Stimulated activated CD4-positive, alpha-beta T cell treated with anti-CD3 and anti-CD28 coated beads, Interleukin-15, amount 100 ng/mL, for 48 hours (primary cell): Measurements from ENCODE around the gene CCDC87.

Source experiments
- DNase-seq, 2 donors: peaks; one replicate each; pipeline ENCODE4 v3.0.0-alpha.2; 2020; ENCODE audit warnings: low read depth in 2 of 2

CCDC87 gene

DNA sequence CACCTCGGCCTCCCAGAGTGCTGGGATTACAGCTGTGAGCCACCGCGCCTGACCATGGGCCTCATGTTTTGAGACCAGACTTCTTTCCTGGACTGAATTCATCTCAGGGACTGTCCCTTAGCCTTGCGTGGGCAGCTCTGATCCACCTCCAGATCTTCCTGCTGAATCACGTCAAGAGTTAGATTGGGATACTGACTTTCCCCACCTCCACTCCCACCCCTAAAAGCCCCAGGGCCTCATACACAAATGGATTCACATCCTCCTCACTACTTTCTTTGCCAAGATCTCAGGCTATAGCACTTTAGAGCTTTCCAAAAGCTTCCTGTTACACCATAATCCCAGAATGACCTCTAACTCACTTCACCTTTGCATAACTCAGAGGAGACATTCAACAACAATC lies 12.1 kb downstream of the CCDC87 start:
- DNase-seq, result no peak

DNA sequence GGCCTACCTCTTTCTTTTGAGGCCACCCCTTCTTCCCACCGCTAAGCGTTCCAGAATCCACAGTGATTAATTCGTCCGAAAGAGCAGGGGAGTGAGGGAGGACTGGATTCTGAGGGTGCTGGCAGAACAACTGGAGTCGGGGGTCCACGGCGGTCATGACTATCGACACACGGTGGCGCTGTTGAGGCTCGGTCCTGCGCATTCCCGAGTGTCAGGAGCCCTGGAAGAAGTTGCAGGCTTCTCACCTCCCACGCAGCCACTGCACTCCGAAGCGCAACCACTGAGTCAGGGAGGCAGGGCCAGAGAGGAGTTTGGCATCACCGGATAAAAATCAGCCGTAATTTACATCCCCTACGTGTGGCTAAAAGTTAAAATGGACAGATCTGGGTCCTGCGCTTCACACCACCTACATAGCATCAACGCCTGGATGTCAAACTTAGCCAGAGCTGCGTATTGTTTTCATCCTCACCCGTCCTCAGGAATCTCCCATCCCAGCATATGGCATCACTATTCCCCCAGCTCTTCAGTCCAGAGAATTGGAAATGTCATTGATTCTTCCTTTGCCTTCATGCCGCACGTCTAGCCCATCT lies 13.8 kb downstream of the CCDC87 start:
- DNase-seq, result peak; percentile 67 to 83

DNA sequence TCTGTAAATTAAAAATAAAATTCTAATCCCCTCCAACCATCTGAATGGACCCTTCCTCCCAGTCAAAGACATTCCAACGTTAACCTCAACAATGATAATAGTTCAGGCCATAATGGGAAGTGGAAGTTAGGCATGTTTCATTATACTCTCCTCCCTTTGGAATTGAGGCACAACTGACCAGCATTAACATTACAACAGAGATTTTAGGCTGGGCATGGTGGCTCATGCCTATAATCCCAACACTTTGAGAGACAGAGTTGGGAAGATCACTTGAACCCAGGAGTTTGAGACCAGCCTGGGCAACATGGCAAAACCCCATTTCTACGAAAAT lies 22.0 kb downstream of the CCDC87 start:
- no peak for DNase-seq

DNA sequence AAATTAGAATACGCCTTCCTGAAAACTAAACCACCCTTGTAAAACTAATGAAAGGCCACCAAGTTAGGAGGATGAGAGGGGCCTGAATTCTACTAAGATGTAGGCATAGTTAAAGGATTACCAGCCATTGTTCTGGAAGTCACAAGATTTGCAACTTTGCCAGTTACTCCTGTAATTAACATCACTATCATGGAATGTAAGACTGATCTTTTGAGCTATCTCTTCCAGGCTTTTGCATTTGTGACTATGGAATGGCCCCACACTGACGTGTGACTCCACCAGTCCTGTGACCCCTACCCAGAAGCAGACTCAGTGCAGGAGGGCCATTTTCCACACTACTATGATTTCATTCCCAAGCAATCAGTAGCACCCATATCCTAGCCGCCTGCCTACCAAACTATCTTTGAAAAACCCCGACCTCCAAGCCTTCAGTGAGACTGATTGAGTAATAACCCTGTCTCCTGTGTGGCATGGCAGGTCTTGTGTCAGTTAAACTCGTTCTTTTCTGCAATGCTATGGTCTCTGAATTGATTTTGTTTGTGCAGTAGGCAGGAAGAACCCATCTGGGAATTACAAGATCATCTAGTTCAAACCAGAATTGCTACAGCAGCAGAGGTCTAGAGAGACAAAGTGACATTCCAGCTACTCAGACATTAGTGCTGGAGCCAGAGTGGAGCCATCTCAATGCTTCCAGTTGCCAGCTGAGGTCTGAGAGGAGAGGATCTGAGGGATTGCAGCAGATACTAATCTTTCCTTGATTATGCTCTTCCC lies 22.6 kb downstream of the CCDC87 start:
- no peak for DNase-seq

DNA sequence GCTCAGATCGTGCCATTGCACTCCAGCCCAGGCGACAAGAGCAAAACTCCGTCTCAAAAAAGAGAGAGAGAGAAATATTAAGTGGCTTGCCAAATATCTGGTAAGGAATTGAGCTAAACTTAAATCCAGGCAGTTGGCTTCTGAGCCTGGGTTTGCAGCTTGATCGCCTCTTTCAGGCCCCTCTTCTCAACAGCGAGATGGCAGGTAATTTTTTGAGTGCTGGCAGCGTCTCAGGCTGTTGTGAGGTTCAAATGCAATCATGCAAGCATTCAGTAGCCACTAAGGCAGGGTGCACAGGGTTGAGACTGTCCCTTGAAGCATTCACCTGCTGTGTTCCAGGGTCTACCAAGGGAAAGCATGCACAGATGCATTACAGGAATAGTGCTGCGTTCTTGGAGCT lies 23.8 kb downstream of the CCDC87 start:
- no peak for DNase-seq

DNA sequence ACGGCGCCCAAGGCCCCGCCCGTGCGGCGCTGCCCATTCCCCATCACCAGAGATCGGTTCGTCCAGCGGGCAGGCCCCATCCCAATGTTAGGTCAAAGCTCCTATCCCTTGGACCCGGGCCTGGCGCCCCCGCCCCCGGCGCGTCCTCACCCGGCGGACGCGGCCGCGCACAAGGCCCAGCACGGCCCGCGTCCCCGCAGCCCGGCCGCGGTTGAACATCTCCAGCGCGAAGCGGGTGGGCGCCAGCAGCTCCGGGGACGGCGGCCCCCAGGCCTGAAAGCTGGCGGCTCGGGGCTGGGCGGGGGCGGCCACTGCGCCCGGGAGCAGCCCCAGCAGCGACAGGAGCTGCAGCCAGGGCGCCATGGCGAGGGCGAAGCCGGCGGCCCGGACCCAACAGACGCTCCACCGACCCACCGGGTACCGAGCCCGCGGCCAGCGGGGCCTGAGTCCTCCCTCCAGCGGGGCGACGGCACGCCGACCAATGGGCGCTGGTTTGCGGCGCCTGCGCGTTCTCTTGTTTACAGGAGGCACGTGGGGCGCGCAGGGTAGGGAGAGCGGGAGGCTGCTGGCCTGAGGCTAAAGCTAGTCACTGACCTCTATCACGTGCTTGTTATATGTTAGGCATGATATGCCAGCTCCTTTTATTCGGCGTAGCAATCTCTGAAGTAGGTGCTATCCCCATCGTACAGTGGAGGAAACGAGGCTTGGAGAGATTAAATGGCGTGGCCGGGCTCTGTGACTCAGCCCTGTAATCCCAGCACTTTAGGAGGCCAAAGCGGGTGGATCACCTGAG lies 24.5 kb downstream of the CCDC87 start, which contains the start of gene CTSF:
Gene CTSF (minus strand): TSS at position 483 of the 793 bp plus-strand sequence. CDS start 120 bp downstream, at position 363.
- DNase-seq, result peak; percentile 50 to 66

DNA sequence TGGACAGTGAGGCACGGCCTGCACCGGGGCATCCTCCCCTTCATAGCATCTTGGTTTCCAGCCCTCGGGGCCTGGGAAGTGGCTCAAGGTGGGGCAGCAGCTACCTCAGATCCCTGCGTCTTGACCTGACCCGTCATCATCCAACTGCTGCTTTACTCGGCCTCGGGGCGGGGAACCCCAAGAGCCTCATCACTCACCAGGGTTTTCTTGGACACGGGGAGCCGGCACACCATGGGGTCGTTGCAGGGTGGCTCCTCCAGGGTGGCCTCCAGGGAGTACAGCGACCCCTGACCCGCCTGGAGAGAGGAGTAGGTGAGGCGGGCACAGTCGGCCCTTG lies 25.1 kb downstream of the CCDC87 start:
- DNase-seq, result no peak

DNA sequence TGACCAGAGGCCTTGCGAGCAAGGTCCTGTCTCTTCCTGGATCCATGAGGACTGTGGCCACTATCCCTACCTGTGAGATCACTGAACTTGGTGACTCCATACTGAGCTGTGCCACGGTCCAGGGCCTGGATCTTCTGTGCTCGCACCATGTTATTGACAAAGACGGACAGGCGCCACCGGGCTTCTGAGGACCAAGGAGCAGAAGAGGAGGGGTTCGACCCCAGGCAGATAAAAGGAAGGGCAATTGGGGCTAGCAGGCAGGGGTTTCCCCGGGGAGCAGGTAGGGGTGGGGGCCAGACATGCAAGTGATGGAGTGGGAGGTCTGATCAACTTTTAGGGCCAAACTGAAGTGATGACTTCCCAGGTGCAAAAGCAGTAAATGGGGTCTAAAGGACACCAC lies 26.6 kb downstream of the CCDC87 start:
- DNase-seq, result no peak

DNA sequence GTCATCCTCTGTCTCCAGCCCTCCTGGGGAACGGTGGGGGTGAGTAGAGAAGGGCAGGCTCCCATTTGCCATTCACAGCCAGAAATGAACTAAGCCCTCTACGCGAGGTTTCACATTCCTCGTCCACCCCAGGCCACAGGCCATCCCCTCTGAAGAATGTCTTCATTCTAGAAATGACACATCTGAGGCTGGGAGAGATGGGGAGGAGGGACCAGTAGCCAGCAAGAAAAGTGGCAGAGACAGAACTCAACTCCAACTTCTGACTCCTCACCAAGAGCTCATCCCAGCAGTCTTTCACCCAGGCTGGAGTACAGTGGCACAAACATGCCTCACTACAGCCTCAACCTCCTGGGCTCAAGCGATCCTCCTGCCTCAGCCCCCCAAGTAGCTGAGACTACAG lies 27.9 kb downstream of the CCDC87 start:
- DNase-seq, result no peak

DNA sequence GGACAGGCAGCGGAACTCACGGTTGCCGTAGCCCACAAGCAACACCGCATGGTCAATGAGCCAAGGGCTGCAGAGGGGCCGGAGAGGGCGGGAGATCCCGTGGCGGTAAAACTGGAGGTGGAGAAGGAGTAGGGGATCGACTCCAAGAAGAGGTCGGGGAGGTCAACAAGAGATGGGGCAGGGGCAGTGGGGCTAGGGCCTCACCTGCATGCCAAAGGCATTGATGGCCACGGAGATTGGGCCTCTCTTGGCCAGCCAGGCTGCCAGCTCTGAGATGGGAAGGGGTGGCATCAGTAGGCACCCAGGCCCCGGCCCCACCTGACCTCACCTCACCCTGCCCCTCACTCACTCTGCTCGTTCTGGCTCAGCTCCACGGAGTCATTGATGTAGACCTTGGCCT lies 28.3 kb downstream of the CCDC87 start:
- DNase-seq, result no peak

DNA sequence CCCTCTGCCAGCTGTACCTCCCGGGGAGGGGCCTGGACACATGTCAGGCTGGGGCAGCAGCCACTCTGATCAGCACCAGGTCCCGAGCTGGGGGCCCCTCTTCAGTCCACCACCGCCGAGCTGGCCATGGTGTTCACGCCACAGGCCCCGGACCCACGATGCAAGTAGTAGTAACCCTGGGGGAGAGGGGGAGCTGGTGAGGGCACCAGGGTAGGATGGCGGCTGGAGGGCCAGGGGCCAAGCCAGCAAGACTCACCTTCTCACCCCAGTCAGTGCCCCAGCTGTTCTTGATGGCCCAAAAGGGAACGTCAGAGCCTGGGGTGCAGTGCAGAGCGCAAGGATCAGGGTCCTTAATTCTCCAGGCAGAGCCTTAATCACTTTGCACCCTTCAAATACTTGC lies 29.0 kb downstream of the CCDC87 start:
- no peak for DNase-seq

DNA sequence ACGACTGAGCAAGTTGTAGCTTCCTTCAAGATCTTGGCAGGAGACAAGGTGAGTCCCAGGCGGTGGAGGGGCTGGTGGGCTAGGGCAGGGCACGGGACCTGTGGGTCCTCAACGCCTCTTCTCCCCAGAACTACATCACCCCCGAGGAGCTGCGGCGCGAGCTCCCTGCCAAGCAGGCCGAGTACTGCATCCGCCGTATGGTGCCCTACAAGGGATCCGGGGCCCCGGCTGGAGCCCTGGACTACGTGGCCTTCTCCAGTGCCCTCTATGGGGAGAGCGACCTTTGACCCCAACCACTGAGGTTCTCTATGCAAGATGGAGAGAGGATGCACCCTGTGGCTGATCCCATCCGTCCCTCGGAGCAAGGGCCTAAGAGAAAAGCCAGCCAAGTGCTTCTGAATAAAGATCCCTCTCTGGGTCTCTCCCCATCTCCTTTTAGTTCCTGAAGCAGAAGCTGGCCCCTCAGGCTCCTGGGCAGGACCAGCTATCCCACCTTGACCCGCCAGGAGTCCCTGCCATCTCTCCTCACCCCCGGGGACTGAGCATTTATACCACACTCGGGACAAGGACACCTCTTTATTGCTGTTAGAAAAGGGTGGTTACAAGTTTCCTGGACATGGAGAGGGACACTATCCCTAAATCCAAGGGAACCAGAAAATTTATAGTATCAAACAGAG lies 29.8 kb downstream of the CCDC87 start:
- no peak for DNase-seq

DNA sequence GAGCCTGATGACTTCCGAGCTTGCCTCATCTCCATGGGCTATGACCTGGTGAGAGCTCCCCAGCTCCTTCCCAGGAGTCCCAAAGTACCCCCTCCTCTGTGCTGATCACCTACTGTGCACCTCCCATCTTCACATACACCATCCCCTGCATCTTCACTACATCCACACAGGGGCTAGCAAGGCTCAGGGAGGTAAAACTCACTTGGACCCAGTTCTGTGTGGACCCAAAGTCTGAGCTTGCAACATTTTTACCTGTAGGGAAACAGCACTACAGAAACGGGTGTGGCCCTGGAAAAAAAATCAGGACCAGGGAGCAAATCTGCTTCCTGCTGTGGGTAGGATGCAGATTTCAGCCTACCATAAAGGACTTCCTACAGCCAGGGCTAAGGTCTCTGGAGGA lies 30.6 kb downstream of the CCDC87 start:
- no peak for DNase-seq

DNA sequence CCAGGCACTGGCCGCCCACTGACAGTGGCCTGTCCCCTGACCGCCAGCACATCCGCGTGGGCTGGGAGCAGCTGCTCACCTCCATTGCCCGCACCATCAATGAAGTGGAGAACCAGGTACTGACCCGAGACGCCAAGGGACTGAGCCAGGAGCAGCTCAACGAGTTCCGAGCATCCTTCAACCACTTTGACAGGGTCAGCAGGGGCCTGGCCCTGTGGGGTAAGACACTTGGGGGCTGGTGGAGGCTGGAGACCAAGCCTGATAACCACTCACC lies 31.0 kb downstream of the CCDC87 start:
- no peak for DNase-seq

DNA sequence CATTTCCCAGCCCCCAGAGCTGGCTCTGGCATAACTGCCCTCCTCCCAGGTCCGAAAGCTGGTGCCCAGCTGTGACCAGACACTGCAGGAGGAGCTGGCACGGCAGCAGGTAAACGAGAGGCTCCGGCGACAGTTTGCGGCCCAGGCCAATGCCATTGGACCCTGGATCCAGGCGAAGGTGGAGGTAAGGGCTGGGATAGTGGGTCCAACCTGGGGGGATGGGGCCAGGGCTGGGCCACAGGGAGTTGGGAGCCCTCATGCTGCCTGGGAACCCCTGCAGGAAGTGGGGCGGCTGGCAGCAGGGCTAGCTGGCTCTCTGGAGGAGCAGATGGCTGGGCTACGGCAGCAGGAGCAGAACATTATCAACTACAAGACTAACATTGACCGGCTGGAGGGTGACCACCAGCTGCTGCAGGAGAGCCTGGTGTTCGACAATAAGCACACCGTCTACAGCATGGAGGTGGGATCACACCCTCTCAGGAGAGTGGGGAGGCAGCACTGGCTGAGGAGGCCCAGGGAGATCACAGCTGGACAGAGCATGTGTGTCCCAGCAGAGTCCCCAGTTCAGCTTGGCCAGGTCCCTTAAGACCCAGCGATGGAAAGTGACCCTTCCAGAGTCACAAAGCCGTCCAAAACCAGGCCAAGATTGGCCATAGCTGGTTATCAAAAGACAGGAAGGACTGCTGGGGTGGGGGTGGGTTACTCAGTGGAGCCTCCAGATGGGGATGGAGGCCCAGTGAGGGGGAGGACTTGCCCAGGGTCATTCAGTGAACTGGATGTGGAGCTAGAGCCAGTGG lies 31.5 kb downstream of the CCDC87 start:
- no peak for DNase-seq

DNA sequence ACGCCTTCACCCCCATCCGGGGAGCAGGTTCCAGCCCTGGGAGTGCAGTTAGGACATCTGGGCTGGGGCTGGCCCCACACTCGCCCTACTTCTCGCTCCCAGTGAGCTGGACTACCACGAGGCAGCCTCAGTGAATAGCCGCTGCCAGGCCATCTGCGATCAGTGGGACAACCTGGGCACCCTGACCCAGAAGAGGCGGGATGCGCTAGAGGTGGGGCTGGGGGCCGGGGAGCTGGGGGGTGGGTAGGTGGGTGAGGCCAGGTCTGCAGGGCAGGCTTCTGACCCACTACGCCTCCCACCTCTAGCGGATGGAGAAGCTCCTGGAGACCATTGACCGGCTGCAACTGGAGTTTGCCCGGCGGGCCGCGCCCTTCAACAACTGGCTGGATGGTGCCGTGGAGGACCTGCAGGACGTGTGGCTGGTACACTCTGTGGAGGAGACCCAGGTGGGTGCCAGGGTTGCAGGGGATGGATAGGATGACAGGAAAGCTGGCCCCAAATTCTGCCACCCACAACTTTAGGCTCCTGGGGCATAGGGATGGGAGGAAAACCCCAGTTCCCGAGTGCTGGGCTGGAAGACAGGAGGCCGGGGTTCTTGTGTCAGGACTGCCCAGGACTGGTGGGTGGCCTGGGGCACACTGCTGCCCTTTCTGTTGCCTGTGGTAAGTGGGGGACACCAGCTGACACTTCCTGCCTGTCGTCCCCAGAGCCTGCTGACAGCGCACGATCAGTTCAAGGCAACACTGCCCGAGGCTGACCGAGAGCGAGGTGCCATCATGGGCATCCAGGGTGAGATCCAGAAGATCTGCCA lies 32.8 kb downstream of the CCDC87 start:
- no peak for DNase-seq

DNA sequence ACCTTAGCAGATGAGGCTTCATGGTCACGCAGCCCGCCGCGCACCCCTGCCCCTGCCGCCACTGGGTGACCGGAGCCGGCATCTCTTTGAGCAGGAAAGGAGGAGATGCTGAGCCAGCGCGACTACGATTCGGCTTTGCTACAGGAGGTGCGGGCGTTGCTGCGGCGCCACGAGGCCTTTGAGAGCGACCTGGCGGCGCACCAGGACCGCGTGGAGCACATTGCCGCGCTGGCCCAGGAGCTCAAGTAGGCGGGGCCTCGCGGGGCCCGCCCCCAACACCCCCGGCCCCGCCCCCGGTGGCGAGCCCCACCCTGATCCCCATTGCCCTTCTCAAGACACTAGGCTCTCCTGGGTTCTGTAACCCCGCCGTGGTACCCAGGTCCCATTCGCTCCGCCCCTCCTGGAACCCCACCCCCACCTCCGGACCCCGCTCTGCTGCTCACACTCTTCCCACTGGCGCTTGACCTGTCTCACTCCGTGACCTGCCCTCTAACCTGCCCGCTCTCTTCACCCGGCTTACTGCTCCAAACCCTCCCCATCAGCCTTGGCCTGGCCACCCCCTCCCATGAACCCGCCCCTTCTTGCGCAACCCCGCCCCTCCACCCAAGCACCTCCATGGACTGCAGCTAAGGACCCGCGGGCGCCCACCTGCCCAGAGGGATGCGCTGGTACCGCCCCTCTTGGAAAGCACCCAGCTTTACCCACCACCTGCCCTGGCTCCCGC lies 33.6 kb downstream of the CCDC87 start:
- DNase-seq, result no peak

DNA sequence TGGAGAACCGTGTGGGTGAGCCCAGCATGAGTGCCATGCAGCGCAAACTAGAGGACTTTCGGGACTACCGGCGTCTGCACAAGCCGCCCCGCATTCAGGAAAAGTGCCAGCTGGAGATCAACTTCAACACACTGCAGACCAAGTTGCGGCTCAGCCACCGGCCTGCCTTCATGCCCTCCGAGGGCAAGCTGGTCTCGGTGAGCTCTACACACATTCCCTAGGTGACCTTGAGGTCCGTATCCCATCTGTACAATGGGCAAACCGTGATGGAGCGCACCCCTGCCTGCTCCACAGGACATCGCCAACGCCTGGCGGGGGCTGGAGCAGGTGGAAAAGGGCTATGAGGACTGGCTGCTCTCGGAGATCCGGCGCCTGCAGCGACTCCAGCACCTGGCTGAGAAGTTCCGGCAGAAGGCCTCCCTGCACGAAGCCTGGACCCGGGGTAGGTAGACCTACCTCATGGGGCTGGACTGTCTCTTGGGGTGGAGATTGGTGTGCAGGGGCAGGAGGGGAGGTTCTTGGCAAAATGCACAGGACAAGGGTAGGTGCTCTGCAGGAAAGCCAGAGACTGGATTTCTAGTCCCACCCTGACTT lies 35.0 kb downstream of the CCDC87 start:
- DNase-seq, result no peak

DNA sequence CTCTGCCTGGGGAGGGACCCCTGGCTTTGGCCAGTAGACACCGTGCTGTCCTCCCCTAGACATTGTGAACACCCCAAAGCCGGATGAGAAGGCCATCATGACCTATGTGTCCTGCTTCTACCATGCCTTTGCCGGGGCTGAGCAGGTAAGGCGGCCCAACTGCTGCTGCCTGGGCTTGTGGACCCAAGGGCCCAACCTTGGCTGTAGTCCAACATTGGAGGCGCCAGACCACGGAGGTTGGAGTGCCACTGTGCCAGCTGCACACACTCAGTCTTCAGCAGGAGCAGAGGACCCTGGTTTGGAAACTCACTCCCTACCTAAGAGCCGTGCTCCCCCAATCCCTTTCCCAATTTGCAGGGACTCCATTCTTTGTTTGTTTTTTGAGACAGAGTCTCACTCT lies 36.8 kb downstream of the CCDC87 start:
- no peak for DNase-seq

DNA sequence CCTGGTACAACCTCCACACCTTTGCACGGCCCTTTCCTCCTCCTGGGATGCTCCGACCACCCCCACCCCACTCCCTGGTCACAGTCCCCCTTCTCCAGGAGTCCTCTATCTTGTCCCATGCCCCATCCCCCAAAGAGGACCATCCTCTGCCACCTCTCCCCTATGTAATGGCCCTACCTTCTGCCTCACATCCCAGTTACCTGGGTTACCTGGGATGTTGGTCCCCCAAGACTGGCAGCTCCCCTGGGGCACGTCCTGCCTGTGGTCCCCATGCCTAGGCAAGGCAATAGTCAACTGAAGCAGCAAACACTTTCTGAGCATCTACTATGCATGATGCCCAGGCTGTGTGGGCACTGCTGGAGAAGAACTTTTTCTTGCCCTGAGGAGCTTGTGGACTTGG lies 37.4 kb downstream of the CCDC87 start:
- no peak for DNase-seq
